DND-41 (cell line): ENCODE data around the gene JPH3.

Experiments
- ATAC-seq: fragments of 200-7000 bp; cut with Tn5 transposase; 3 replicates; pipeline ENCODE4 v1.9.1; 2021; ENCODE audit warnings: low read depth; ENCODE audit not compliant: insufficient read depth
- DNase-seq: peaks from one replicate; pipeline ENCODE4 v3.0.0-alpha.2; 2020
- H2AFZ ChIP-seq: 2 replicates; pipeline ENCODE4 v1.6.0; 2012; ENCODE audit warnings: low read depth, low read length
- H3K27ac ChIP-seq: 2 replicates; pipeline ENCODE4 v1.5.1; 2012; ENCODE audit warnings: low read length, inconsistent platforms
- H3K27me3 ChIP-seq: fragments of 200-600 bp; sonication (generic); 2 replicates; pipeline ENCODE4 v1.6.0; 2012; ENCODE audit warnings: low read length, mild to moderate bottlenecking, inconsistent platforms; ENCODE audit not compliant: insufficient read depth, poor library complexity
- H3K36me3 ChIP-seq: 2 replicates; pipeline ENCODE4 v1.5.1; 2012; ENCODE audit warnings: low read length, inconsistent platforms; ENCODE audit not compliant: insufficient read depth
- H3K4me1 ChIP-seq: 2 replicates; pipeline ENCODE4 v1.5.1; 2012; ENCODE audit warnings: mild to moderate bottlenecking, low read length; ENCODE audit not compliant: insufficient read depth
- H3K4me2 ChIP-seq: 2 replicates; pipeline ENCODE4 v1.6.0; 2012; ENCODE audit warnings: mild to moderate bottlenecking, moderate library complexity, low read length, inconsistent platforms; ENCODE audit not compliant: insufficient read depth
- H3K4me3 ChIP-seq, 2 experiments: fragments of 200-600 bp in 1 of 2; shearing (Covaris generic) in 1 of 2; 2 replicates each; pipeline ENCODE4 v1.5.1; 2012 to 2016; ENCODE audit warnings: inconsistent platforms in 2 of 2, low read length in 2 of 2, mild to moderate bottlenecking in 2 of 2, low read depth in 1 of 2, moderate library complexity in 1 of 2
- H3K79me2 ChIP-seq: 2 replicates; pipeline ENCODE4 v1.6.0; 2012; ENCODE audit warnings: low read length, inconsistent platforms; ENCODE audit not compliant: insufficient read depth
- H3K9ac ChIP-seq: 2 replicates; pipeline ENCODE4 v1.6.0; 2012; ENCODE audit warnings: low read depth, mild to moderate bottlenecking, inconsistent platforms, low read length, moderate library complexity
- H3K9me3 ChIP-seq: 2 replicates; pipeline ENCODE4 v1.5.1; 2012; ENCODE audit warnings: low read length, moderate library complexity, mild to moderate bottlenecking, inconsistent platforms; ENCODE audit not compliant: insufficient read depth, severe bottlenecking
- H4K20me1 ChIP-seq: 2 replicates; pipeline ENCODE4 v1.6.0; 2012; ENCODE audit warnings: low read length; ENCODE audit not compliant: insufficient read depth
- CTCF ChIP-seq: IDR thresholded peaks from 2 replicates; pipeline ENCODE4 v1.5.1; 2012; ENCODE audit warnings: borderline replicate concordance, low read length, moderate library complexity, mild to moderate bottlenecking; ENCODE audit not compliant: poor library complexity, severe bottlenecking; ENCODE audit errors: extremely low read depth
- EZH2 ChIP-seq: IDR thresholded peaks from 3 replicates; pipeline ENCODE4 v1.6.1; 2012; ENCODE audit warnings: borderline replicate concordance, low read depth, mild to moderate bottlenecking, moderate library complexity, low read length, inconsistent platforms; ENCODE audit not compliant: severe bottlenecking

JPH3 gene

GRCh38 chr16:87555647-87556046 is 46.7 kb upstream of the JPH3 start:
- Histone ChIP-seq H3K27ac (no peak overlapping the region), H2AFZ (no peak overlapping the region), H3K4me2 (no peak overlapping the region), H3K4me3 (no peak overlapping the region), H3K4me1 (no peaks in the 10 kb centered on the region), H3K9me3 (no peaks in the 10 kb centered on the region), H3K79me2 (no peaks in the 10 kb centered on the region), H3K9ac (no peak overlapping the region), H3K36me3 (no peaks in the 10 kb centered on the region), H3K27me3 (peaks cover 3% of the 10 kb centered on the region), H4K20me1 (peaks cover 4% of the 10 kb centered on the region; the same call in 1 of the 2 replicates)
- DNase-seq (no peak), ATAC-seq (no peak)
- TF ChIP-seq CTCF (no peak), EZH2 (no peak)

GRCh38 chr16:87556941-87557459 is 45.3 kb upstream of the JPH3 start:
- no peak for TF ChIP-seq EZH2
- TF ChIP-seq CTCF = no peak
- no peak overlapping the region for H3K27ac ChIP-seq
- no peak overlapping the region for H3K9ac ChIP-seq
- no peak overlapping the region for H3K4me2 ChIP-seq
- H3K9me3 ChIP-seq = no peaks in the 10 kb centered on the region
- no peak for ATAC-seq
- no peak overlapping the region for H3K4me3 ChIP-seq
- H3K36me3 ChIP-seq = no peaks in the 10 kb centered on the region
- DNase-seq = no peak
- no peaks in the 10 kb centered on the region for H3K4me1 ChIP-seq
- no peaks in the 10 kb centered on the region for H4K20me1 ChIP-seq
- no peak overlapping the region for H2AFZ ChIP-seq
- no peaks in the 10 kb centered on the region for H3K79me2 ChIP-seq
- H3K27me3 ChIP-seq = peaks cover 3% of the 10 kb centered on the region

GRCh38 chr16:87558682-87559081 is 43.6 kb upstream of the JPH3 start:
- ATAC-seq = no peak
- H3K79me2 ChIP-seq = no peaks in the 10 kb centered on the region
- no peaks in the 10 kb centered on the region for H4K20me1 ChIP-seq
- no peak overlapping the region for H3K27ac ChIP-seq
- no peak overlapping the region for H3K4me2 ChIP-seq
- DNase-seq = no peak
- H3K36me3 ChIP-seq = no peaks in the 10 kb centered on the region
- no peaks in the 10 kb centered on the region for H3K9me3 ChIP-seq
- peaks cover 3% of the 10 kb centered on the region for H3K27me3 ChIP-seq
- H3K4me3 ChIP-seq = no peak overlapping the region
- H3K4me1 ChIP-seq = no peaks in the 10 kb centered on the region
- TF ChIP-seq CTCF = no peak
- TF ChIP-seq EZH2 = no peak
- H3K9ac ChIP-seq = no peak overlapping the region
- H2AFZ ChIP-seq = no peak overlapping the region

GRCh38 chr16:87559945-87560344 is 42.4 kb upstream of the JPH3 start:
- no peak for ATAC-seq
- Histone ChIP-seq H3K4me3 (no peak overlapping the region), H3K4me1 (no peaks in the 10 kb centered on the region), H3K79me2 (no peaks in the 10 kb centered on the region), H3K9ac (no peak overlapping the region), H3K4me2 (no peak overlapping the region), H4K20me1 (no peaks in the 10 kb centered on the region), H3K27me3 (peaks cover 3% of the 10 kb centered on the region), H3K9me3 (no peaks in the 10 kb centered on the region), H3K27ac (no peak overlapping the region), H2AFZ (no peak overlapping the region), H3K36me3 (no peaks in the 10 kb centered on the region)
- DNase-seq = no peak
- no peak for TF ChIP-seq EZH2
- no peak for TF ChIP-seq CTCF
